Activated CD8-positive, alpha-beta T cell treated with anti-CD3 and anti-CD28 coated beads, Interleukin-2, amount 10 ng/mL, durations not matched to agents 7 days and 5 days (primary cell): ENCODE measurements around the gene ENTREP3. TPM values are rescaled to one million over a fixed set of nuclear protein-coding genes. Genes with fewer than 3 reads are reported as not detected.

Experiments used
- ATAC-seq: fragments of 150-1000 bp; cut with Tn5 transposase; one replicate; pipeline ENCODE4 v1.10.0; 2021; ENCODE audit warnings: moderate library complexity
- CTCF ChIA-PET: fragments of 350-600 bp; sonication (Branson Sonifier 250); formaldehyde crosslinking; loops from one replicate; lab custom pipeline; 2021; ENCODE audit warnings: antibody characterized with exemption; lab: Charles Lee
- POLR2A ChIA-PET: fragments of 350-600 bp; sonication (Branson Sonifier 250); formaldehyde crosslinking; loops from one replicate; lab custom pipeline; 2021; ENCODE audit warnings: antibody characterized with exemption; lab: Charles Lee
- DNase-seq: peaks from one replicate; pipeline ENCODE4 v3.0.0-alpha.2; 2020
- H3K27ac Mint-ChIP-seq: one replicate; pipeline ENCODE4 v1.8.0; 2021; ENCODE audit warnings: mild to moderate bottlenecking, mixed read lengths
- H3K27me3 Mint-ChIP-seq: one replicate; pipeline ENCODE4 v1.8.0; 2021; ENCODE audit warnings: low read depth, mixed read lengths
- H3K36me3 Mint-ChIP-seq: one replicate; pipeline ENCODE4 v1.8.0; 2021; ENCODE audit warnings: low read depth, mixed read lengths
- H3K4me1 Mint-ChIP-seq: one replicate; pipeline ENCODE4 v1.8.0; 2021; ENCODE audit warnings: low read depth, mixed read lengths
- H3K4me3 Mint-ChIP-seq: one replicate; pipeline ENCODE4 v1.8.0; 2021; ENCODE audit warnings: mild to moderate bottlenecking, mixed read lengths
- H3K9me3 Mint-ChIP-seq: one replicate; pipeline ENCODE4 v1.8.0; 2022; ENCODE audit warnings: mixed read lengths; ENCODE audit not compliant: insufficient read depth
- total RNA-seq, 2 experiments: library from RNA; stranded (reverse); gene quantifications; one replicate each; pipeline ENCODE4 v1.2.3, GENCODE V29; 2021

ENTREP3 gene
- total RNA-seq, 2 experiments from 2014 or later, result 29.3 to 29.7 TPM

- CTCF ChIA-PET, result interaction anchor here (0.8 to 4.4 kb wide), 10 partner anchors 11 to 715 kb away, joined by 3 to 120 read pairs (median 4); partner anchors contain the start of genes CLK2, FDPS and KRTCAP2
- POLR2A ChIA-PET, result interaction anchor here (1.0 to 1.9 kb wide), 7 partner anchors 9 to 67 kb away, joined by 3 to 21 read pairs (median 6); partner anchors contain the start of gene CLK2
- ATAC-seq (peak; percentile 31), DNase-seq (peak; percentile 46)
- H3K36me3 Mint-ChIP-seq, result peaks cover 73% of the 10 kb centered on the region
- peaks cover 42% of the 10 kb centered on the region for H3K4me1 Mint-ChIP-seq
- no peaks in the 10 kb centered on the region for H3K27me3 Mint-ChIP-seq
- peak overlapping the region; percentile 98 for H3K4me3 Mint-ChIP-seq
- H3K9me3 Mint-ChIP-seq, result no peaks in the 10 kb centered on the region
- peak overlapping the region; percentile 93 for H3K27ac Mint-ChIP-seq
These were observed 6.2 kb upstream of the ENTREP3 start for GRCh38 chr1:155261493-155261851.

- H3K4me1 Mint-ChIP-seq, result peaks cover 46% of the 10 kb centered on the region
- no peak for ATAC-seq
- no peaks in the 10 kb centered on the region for H3K9me3 Mint-ChIP-seq
- DNase-seq, result no peak
- peak overlapping the region; percentile 26 for H3K27ac Mint-ChIP-seq
- POLR2A ChIA-PET, result interaction anchor here (0.8 kb wide), 1 partner anchor 63 kb away, joined by 3 read pairs; no protein-coding TSS in a partner anchor
- peak overlapping the region; percentile 98 for H3K4me3 Mint-ChIP-seq
- H3K27me3 Mint-ChIP-seq, result no peaks in the 10 kb centered on the region
- CTCF ChIA-PET, result interaction anchor here (1.0 to 4.4 kb wide), 3 partner anchors 9 to 63 kb away, joined by 3 to 120 read pairs (median 4); no protein-coding TSS in a partner anchor
- H3K36me3 Mint-ChIP-seq, result peaks cover 65% of the 10 kb centered on the region
These were observed 5.0 kb upstream of the ENTREP3 start for GRCh38 chr1:155260276-155260675.

DNA sequence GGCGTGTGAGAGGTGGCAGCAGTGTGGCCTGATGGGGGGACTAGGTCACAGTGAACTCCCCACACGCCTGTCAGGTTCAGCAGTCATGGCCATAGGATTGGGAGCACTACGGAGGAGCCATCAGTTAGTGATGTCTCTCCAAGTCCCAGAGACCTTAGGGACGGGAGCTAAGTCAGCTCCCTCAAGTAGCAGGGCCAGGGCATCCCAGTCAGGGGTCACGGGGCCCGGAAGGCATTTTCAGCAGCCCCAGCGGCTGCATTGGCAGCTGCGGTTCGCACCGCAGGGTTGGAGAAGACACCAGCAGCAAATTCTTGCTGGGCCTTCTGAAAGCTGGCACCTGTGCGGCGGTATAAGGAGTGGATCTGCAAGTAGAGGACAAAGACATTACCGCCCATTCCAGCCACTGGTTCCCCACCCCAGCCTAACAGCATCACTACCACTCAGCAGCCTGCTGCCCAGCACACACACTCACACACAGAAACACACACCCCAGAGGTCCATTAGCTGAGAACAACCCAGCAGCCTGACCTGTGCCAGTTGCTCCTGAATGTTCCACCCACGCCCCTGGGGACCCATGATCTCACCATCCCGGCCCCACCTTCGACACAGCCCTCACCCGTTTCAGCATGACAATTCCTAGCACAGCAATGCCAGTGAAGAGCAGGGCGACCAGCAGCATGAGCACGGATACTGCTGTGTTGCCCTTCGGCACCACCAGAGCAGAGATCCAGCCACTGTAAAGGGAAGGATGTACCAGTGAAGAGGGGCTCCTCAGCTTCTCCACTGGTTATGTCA lies 972 bp upstream of the ENTREP3 start:
- CTCF ChIA-PET, result interaction anchor here (0.9 to 3.3 kb wide), 2 partner anchors 12 to 68 kb away, joined by 3 to 11 read pairs; no protein-coding TSS in a partner anchor
- DNase-seq, result no peak
- Mint-ChIP-seq H3K36me3 (peaks cover 26% of the 10 kb centered on the region), H3K27me3 (no peaks in the 10 kb centered on the region), H3K4me1 (peaks cover 33% of the 10 kb centered on the region), H3K27ac (peak overlapping the region; percentile 56), H3K4me3 (peak overlapping the region; percentile 76), H3K9me3 (no peaks in the 10 kb centered on the region)
- POLR2A ChIA-PET, result interaction anchor here (0.7 to 1.7 kb wide), 6 partner anchors 10 to 47 kb away, joined by 3 to 6 read pairs (median 3); partner anchors contain the start of gene CLK2
- ATAC-seq, result no peak

DNA sequence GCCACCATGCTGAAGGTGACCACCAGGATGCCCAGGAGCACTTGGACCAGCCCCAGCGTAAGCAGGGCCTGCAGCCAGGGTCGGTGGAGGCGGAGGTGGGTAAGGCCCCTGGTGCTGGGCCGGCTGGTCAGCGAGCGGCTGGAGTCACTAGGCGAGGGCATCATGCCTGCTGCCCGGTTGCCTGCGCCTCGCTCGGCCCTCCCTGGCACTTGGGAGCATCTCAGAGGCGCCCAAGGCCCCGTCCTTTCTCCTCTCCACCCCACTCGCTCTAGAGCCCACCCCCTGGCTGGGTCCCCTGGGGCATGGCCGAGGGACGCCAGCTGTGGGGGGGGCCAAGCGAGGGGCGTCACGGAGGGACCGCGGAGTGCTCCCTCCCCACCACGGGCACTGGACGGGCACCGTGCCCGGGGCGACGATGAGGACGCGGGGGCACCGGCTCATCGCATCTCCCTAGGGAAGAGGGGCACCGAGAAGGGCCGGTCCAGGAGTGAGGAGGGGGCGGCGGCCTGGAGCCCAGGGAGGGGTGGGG lies 505 bp downstream of the ENTREP3 start:
- no peak for DNase-seq
- no peaks in the 10 kb centered on the region for H3K27me3 Mint-ChIP-seq
- peak overlapping the region; percentile 30 for H3K27ac Mint-ChIP-seq
- ChIA-PET POLR2A (interaction anchor here (1.0 to 1.7 kb wide), 4 partner anchors 11 to 62 kb away, joined by 3 to 6 read pairs (median 4); partner anchors contain the start of gene CLK2), CTCF (interaction anchor here (1.0 to 3.3 kb wide), 4 partner anchors 10 to 69 kb away, joined by 3 to 11 read pairs (median 4); partner anchors contain the start of gene CLK2)
- H3K36me3 Mint-ChIP-seq, result peaks cover 20% of the 10 kb centered on the region
- no peaks in the 10 kb centered on the region for H3K9me3 Mint-ChIP-seq
- H3K4me3 Mint-ChIP-seq, result peak overlapping the region; percentile 76
- ATAC-seq, result no peak
- peaks cover 31% of the 10 kb centered on the region for H3K4me1 Mint-ChIP-seq

DNA sequence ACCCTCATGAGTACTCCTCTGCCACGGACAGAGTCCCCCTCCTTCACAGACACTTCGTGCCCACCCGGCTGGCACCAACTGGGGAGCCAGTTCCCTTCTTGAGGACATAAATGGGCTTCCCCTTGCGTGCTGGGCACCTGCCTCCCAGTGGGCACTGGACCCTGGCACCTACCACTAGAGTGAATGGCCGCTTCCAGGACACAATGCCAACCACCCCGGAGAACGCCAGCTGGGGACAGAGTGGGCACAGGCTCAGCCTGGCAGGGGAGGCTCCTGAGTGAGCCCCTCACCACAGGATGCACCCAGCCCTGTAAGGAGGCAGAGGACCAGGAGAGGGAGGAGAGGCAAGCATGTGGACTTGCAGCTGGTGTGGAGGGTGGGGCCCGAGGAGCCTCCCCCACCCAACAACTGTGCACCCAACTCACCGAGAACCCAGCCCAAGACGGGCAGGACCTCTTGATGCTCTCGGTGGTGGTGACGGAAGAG lies 1.0 kb downstream of the ENTREP3 start:
- Mint-ChIP-seq H3K4me3 (peak overlapping the region; percentile 76), H3K27me3 (no peaks in the 10 kb centered on the region), H3K27ac (peak overlapping the region; percentile 30), H3K4me1 (peaks cover 31% of the 10 kb centered on the region), H3K36me3 (peaks cover 18% of the 10 kb centered on the region), H3K9me3 (no peaks in the 10 kb centered on the region)
- ChIA-PET CTCF (interaction anchor here (1.0 to 4.5 kb wide), 3 partner anchors 9 to 19 kb away, joined by 3 to 59 read pairs (median 5); partner anchors contain the start of gene CLK2), POLR2A (no interaction called here)
- DNase-seq (no peak), ATAC-seq (no peak)

- POLR2A ChIA-PET, result no interaction called here
- Mint-ChIP-seq H3K27ac (peak overlapping the region; percentile 30), H3K4me3 (peak overlapping the region; percentile 76), H3K4me1 (peaks cover 31% of the 10 kb centered on the region), H3K27me3 (no peaks in the 10 kb centered on the region), H3K9me3 (no peaks in the 10 kb centered on the region), H3K36me3 (peaks cover 18% of the 10 kb centered on the region)
- CTCF ChIA-PET, result interaction anchor here (2.0 to 4.5 kb wide), 2 partner anchors 9 to 12 kb away, joined by 5 to 59 read pairs; no protein-coding TSS in a partner anchor
- DNase-seq (no peak), ATAC-seq (no peak)
These were observed 1.5 kb downstream of the ENTREP3 start for GRCh38 chr1:155253797-155254196.

DNA sequence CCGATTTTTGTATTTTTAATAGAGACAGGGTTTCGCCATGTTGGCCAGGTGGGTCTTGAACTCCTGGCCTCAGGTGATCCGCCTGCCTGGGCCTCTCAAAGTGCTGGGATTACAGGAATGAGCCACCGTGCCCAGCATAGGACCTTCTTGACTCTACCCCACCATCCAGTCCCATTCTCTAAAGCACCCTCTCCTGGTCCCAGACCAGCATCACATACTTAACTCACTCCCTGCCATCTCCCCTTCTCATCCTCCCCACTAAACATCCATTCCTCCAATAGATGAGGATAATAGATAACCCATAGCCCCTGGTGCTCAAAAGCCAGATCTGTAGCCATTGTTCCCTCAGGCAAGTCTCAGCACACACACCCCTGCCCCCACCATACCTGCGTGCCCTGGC lies 2.1 kb downstream of the ENTREP3 start:
- H3K36me3 Mint-ChIP-seq, result peaks cover 12% of the 10 kb centered on the region
- H3K9me3 Mint-ChIP-seq, result no peaks in the 10 kb centered on the region
- no peaks in the 10 kb centered on the region for H3K27me3 Mint-ChIP-seq
- POLR2A ChIA-PET, result no interaction called here
- peak overlapping the region; percentile 76 for H3K4me3 Mint-ChIP-seq
- H3K27ac Mint-ChIP-seq, result no peak overlapping the region
- peaks cover 31% of the 10 kb centered on the region for H3K4me1 Mint-ChIP-seq
- CTCF ChIA-PET, result interaction anchor here (2.0 to 8.8 kb wide), 4 partner anchors 8 to 69 kb away, joined by 5 to 190 read pairs (median 56); partner anchors contain the start of genes CLK2 and RUSC1
- DNase-seq, result no peak
- ATAC-seq, result no peak

DNA sequence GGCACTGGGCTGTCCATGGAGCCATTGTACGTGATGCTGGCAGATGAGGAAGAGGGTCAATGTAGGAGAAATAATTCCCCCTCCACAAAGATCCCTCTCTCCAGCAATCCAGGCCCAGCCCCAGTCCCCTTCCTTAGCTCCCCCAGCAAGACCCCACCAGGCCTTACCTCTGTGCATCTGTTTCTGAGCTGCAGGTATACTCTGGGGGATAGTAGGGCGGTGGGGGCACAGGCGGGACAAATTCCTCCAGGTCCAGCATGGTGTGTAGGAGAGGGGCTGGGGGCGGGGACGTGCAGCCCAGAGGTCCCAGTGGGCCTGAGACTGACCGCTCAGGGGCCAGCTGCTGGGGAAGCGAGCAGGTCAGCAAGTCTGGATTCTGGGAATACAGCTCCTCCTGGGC lies 3.7 kb downstream of the ENTREP3 start:
- no peaks in the 10 kb centered on the region for H3K9me3 Mint-ChIP-seq
- ChIA-PET POLR2A (interaction anchor here (0.9 to 3.7 kb wide), 5 partner anchors 10 to 72 kb away, joined by 3 to 20 read pairs (median 9); partner anchors contain the start of genes FDPS and SCAMP3), CTCF (interaction anchor here (0.7 to 8.8 kb wide), 48 partner anchors 9 to 808 kb away, joined by 3 to 190 read pairs (median 6); partner anchors contain the start of genes ASH1L, CLK2, FDPS and HCN3)
- H3K27me3 Mint-ChIP-seq, result no peaks in the 10 kb centered on the region
- H3K4me3 Mint-ChIP-seq, result no peak overlapping the region
- no peak overlapping the region for H3K27ac Mint-ChIP-seq
- H3K4me1 Mint-ChIP-seq, result peaks cover 31% of the 10 kb centered on the region
- peaks cover 7% of the 10 kb centered on the region for H3K36me3 Mint-ChIP-seq
- ATAC-seq (no peak), DNase-seq (no peak)

DNA sequence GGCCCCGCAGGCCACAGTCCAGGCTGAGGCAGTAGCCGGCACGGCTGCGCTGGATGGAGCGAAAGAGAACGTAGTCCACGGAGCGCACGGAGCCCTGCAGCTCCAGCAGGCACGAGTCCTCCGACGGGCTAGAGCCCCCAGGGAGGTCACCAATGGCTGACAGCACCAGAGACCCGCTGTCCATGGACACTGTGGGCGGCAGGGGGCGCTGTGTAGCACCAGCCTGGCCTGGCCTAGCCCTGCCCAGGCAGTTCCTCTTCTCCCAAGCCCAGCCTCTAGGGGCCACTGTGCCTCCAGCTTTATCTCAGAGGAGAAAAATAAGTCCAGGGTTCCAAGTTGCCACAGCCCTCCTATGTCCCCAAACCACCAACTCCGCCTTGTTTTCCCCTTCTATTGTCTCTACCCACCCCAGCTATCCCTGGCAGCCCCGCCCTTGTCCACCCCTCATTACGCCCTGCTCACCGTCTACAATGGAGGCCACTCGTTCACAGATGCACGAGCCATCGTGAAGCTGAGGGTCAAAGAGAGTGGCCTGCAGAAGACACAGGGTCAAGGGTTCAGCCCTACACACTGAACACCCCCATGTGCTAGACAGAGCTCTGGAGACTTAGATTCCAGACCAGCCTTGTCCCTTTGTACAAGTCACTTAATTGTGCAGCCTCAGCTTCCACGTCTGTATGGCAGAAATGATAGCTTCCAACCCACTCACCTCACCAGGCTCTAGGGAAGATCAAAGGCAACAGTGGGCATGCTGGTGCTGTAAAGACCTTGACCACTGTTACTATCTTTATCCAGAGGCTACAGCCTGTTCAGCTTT lies 4.4 kb downstream of the ENTREP3 start:
- peak; percentile 96 for ATAC-seq
- Mint-ChIP-seq H3K27me3 (no peaks in the 10 kb centered on the region), H3K4me3 (peak overlapping the region; percentile 69), H3K36me3 (peaks cover 10% of the 10 kb centered on the region), H3K9me3 (no peaks in the 10 kb centered on the region), H3K4me1 (peaks cover 34% of the 10 kb centered on the region), H3K27ac (peak overlapping the region; percentile 77)
- POLR2A ChIA-PET, result interaction anchor here (0.5 to 3.7 kb wide), 8 partner anchors 11 to 941 kb away, joined by 3 to 20 read pairs (median 4); partner anchors contain the start of genes CLK2, FDPS and SCAMP3
- peak; percentile 97 for DNase-seq
- CTCF ChIA-PET, result interaction anchor here (0.6 to 8.8 kb wide), 74 partner anchors 9 to 822 kb away, joined by 3 to 190 read pairs (median 5); partner anchors contain the start of genes ASH1L, CLK2, FDPS and HCN3

DNA sequence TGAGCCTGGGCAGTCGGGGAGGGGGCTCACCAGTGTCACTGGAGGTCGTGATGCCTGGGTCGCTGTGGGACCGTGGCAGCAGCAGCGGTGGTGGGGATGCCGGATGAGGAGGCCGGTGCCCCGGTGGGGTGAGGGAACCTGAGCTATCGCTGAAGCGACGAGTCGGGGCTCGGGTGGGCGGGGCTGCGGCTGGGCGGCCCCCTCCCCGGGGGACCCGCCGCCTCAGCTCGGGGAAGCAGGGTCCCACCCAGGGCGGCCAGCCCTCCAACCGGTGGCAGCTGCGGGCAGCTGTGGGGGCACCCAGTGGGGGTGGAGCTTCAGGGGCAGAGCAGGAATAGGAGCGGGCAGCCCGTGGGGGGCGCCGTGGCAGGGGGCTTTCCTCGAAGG lies 5.0 kb downstream of the ENTREP3 start:
- ATAC-seq (peak; percentile 42), DNase-seq (no peak)
- Mint-ChIP-seq H3K4me1 (peaks cover 36% of the 10 kb centered on the region), H3K9me3 (no peaks in the 10 kb centered on the region), H3K27ac (peak overlapping the region; percentile 80), H3K27me3 (no peaks in the 10 kb centered on the region), H3K4me3 (peak overlapping the region; percentile 69), H3K36me3 (peaks cover 10% of the 10 kb centered on the region)
- POLR2A ChIA-PET, result interaction anchor here (0.9 to 3.7 kb wide), 5 partner anchors 11 to 73 kb away, joined by 4 to 20 read pairs (median 9); partner anchors contain the start of genes CLK2, FDPS and SCAMP3
- CTCF ChIA-PET, result interaction anchor here (0.7 to 8.8 kb wide), 64 partner anchors 9 to 823 kb away, joined by 3 to 190 read pairs (median 5); partner anchors contain the start of genes ASH1L, CLK2, FDPS and HCN3
